Mucosa of rectum (tissue), 2 donors: ENCODE results near the gene NPFFR1.

Experiments
- H3K27ac ChIP-seq, 2 donors: one replicate each; pipeline ENCODE4 v1.7.0; 2013; ENCODE audit warnings: inconsistent platforms in 2 of 2, low read depth in 2 of 2, low read length in 2 of 2
- H3K27me3 ChIP-seq, 2 donors: one replicate each; pipeline ENCODE4 v1.7.0; 2013; ENCODE audit warnings: low read length in 2 of 2; ENCODE audit not compliant: control insufficient read depth in 2 of 2, insufficient read depth in 2 of 2
- H3K36me3 ChIP-seq, 2 donors: one replicate each; pipeline ENCODE4 v1.7.0; 2013; ENCODE audit warnings: low read length in 2 of 2; ENCODE audit not compliant: control insufficient read depth in 2 of 2, insufficient read depth in 2 of 2
- H3K4me1 ChIP-seq, 2 donors: one replicate each; pipeline ENCODE4 v1.7.0; 2013; ENCODE audit warnings: low read length in 2 of 2, mild to moderate bottlenecking in 1 of 2; ENCODE audit not compliant: control insufficient read depth in 2 of 2, insufficient read depth in 2 of 2
- H3K4me3 ChIP-seq, 2 donors: one replicate each; pipeline ENCODE4 v1.7.0; 2013; ENCODE audit warnings: low read length in 2 of 2
- H3K9ac ChIP-seq, 2 donors: one replicate each; pipeline ENCODE4 v1.7.0; 2013; ENCODE audit warnings: low read length in 2 of 2, low read depth in 1 of 2, mild to moderate bottlenecking in 1 of 2
- H3K9me3 ChIP-seq, 2 donors: one replicate each; pipeline ENCODE4 v1.7.0; 2013; ENCODE audit warnings: low read length in 2 of 2; ENCODE audit not compliant: control insufficient read depth in 2 of 2
- donor health status: healthy.
- donor health status: Normal muscosa, but diverticular disease.

Gene NPFFR1

DNA sequence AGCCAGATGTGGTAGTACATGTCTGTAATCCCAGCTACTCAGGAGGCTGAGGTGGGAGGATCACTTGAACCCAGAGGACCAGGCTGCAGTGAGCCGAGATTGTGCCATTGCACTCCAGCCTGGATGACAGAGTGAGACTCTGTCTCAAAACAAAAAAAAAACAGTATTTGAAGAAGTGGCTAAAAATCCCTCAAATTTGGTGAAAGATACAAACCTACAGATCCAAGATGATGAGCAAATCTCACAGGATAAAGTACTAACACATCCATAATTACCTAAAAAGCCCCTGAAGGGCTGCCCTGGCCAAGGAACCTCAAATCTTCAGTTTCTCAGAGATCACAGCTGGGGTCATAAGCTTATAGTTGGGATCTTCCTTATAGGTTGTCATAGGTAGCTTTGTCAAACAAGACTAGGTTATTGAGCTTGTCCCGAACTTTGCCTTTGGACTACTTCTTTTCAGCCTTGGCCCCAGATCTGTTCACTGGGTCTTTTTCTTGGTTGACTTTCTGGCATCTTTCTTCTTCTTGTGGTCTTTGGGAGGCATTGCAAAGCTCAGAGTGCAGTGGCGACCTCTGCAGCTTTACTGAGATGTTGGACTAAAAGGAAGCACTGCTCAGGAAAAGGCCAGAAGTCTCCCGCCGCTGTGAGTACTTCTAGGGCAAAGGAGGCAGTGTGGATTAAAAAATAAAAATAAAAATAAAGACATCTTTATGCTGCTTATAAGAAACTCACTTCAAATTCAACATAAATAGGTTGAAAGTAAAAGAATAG lies 84.9 kb downstream of the NPFFR1 start:
- Histone ChIP-seq H3K9me3 (no peaks in the 10 kb centered on the region), H3K4me1 (no peaks in the 10 kb centered on the region), H3K4me3 (no peak overlapping the region), H3K9ac (no peak overlapping the region), H3K27me3 (no peaks in the 10 kb centered on the region), H3K36me3 (peaks cover 14 to 24% of the 10 kb centered on the region in 2 donors), H3K27ac (no peak overlapping the region)
